Activated naive CD4-positive, alpha-beta T cell (primary cell): Measurements from ENCODE around the gene UCP3.

Experiments
- DNase-seq, 4 experiments: peaks; one replicate each; lab custom pipeline; 2025; lab: John Stamatoyannopoulos, UW

Gene UCP3

DNA sequence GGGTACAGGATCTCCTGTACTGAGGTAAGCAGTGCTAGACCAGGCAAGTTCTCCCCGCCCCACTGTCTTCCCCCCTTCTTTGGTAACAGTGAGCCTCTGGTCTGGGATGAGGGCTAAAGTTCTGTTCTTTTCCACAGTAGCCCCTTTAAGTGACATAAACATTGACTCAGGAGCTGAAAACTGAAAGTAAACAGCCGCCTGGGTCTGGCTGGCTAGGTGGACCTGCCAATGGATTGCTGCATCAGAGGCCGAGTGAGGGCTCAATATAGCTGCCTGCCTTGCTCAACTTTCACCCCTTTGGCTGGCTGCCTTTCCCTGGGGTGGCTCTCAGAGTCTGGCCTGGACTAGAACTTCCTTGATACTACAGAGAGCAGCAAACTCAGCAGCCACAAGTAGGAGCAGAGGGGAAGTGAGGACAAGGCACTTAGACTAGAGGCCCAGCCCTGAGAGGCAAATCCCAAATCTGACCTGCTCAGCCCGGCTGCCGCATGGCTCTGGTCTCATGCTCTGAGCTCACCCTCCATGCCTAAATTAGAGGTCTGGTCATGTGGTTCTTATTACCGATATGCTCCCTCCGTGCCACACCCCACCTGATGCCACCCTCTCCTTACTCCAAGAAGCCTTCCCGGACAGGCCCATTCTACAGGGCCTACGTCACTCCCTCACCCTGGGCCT lies 9.6 kb upstream of the UCP3 start:
- DNase-seq: no peak

DNA sequence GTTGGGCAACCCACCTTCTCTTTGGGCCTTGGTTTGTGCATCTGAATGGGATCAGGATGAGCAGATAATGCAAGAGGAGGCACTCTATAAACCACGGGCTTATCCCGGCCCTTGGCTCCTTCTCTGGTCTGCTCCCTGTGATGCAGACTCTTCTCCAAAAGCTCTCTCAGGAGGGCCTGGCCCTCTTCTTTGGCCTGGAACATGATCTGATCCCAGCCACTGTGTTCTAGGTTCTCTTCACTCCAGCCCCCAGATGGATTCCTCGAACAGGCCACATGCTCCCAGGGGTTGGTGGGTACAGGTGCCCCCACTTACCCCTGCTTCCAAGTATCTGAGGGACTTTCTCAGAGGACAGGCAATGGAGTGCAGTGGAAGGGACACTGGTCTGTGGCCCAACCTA lies 8.7 kb upstream of the UCP3 start:
- no peak for DNase-seq

DNA sequence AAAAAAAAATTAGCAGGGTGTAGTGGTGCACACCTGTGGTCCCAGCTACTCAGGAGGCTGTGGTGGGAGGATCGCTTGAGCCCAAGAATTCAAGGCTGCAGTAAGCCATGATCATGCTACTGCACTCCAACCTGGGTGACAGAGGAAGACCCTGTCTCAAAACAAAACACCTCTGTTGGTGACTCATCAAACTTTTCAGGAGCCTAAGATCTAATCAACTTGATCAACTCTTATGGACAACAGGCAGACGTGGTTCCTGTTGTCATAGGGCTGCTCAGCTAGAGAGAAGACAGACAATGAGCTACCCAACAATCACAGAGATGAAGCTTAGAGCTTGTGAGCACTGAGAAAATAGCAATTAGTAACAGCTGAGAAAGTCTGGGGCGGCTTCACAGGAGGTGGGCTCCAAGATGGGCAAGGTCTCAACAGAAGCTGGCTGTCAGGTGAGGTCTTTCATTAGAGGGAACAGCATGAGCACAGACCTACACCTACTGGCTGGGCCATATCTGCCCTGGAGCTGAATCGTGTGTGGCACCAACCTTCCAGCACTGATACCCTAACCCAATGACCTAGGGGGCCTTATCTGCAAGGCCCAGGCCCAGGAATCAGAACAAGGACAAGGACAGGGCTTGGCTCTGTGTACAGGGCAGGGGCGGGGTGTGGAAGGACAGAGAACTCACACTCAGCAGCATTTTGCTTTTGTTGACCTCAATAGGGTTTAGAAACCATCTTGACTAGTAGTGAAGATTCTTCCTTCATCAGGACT lies 7.2 kb upstream of the UCP3 start:
- no peak for DNase-seq

DNA sequence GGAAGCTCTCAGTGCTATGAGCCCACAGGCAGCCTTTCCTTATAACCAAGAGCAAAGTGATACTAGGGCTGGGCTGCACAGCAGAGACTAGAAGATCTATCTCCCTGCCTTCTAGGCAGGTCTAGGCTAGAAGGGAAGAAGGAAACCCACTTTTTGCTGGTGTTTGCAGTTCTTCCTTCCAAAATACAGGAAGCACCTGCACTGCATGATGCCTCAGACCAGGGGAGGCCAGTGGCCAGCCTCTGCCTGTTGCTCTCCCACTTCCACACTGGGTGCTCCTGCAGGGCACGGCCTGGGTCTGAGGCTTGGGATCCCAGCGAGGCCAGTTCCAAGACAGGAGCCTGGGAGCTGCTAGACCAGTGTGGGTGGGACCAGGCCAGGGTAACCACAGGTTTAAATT lies 6.0 kb upstream of the UCP3 start:
- DNase-seq: no peak

DNA sequence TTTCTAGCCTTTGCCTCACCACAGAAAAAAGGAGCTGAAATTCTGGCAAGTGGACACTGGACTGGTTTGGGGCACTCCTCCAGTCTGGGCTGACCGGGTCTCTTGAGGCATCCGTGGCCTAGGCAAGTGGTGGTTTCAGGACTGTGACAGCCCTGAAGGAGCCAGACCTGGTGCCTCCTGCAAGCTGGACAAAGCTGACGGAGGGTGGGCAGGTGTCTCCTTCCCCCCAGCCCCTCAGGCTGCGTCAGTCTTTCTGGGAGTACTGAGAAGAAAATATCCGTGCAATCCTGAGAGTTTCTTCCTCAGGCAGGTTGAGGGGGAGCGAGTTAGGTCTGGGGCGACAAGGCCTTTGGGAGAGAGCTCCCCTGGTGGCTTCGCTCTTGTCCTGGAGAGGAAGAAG lies 4.3 kb upstream of the UCP3 start:
- DNase-seq: no peak

DNA sequence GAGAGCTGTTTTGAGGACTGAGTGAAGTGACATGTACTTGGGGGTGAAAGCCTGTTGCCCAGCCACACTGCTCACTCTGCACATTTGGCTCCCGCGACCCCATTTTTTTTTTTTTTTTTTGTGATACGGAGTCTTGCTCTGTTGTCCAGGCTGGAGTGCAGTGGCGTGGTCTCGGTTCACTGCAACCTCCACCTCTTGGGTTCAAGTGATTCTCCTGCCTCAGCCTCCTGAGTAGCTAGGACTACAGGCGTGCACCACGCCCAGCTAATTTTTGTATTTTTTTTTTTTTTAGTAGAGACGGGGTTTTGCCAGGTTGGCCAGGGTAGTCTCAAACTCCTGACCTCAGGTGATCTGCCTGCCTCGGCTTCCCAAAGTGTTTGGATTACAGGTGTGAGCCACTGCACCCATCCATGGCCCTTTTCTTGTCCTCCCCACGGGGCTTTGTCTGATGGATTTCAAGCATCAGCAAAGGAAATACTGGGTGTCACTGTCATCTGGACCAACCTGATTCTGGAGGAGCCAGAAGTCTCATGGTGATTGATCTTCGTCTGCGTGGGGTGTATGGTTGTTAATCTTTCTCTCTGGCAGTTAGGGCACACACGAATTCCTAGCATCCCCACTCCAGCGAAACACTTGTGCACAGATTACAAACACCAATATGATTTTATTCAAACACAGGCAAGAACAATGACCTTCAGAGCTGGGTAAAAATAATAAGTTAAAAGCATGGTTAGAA lies 3.4 kb upstream of the UCP3 start:
- no peak for DNase-seq

DNA sequence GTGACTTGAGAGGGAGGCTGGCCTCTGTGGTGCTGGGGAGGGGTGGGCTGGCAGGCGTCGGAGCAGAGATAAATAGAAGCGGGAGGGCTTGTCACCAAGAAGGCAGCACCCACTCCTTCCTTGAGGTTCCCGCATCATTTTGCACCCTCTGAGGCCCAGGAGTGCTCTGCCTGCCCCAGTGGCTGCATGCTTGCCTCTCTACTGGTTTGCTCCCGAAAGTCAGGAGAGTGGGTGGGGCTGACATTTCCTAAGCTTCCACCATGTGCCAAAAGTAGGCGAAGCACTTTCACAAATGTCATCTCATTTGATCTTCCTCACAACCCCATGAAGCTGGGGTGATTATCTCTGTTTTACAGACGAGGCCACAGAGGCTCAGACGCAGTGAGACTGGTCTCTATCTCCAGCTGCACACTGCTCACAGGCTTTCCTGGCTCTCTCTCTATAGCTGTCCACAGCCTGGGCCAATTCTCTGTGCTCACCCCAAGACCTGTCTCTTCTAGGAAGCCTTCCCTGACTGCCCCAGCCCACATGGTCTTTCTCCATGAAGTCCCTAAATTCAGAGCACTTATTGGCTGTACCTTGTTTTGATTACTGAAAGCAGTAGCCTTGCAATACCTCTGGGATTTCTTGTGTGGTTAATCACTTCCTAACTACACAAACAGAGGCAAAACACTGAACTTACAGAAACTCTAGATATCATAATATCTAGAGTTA lies 2.6 kb upstream of the UCP3 start:
- no peak for DNase-seq

DNA sequence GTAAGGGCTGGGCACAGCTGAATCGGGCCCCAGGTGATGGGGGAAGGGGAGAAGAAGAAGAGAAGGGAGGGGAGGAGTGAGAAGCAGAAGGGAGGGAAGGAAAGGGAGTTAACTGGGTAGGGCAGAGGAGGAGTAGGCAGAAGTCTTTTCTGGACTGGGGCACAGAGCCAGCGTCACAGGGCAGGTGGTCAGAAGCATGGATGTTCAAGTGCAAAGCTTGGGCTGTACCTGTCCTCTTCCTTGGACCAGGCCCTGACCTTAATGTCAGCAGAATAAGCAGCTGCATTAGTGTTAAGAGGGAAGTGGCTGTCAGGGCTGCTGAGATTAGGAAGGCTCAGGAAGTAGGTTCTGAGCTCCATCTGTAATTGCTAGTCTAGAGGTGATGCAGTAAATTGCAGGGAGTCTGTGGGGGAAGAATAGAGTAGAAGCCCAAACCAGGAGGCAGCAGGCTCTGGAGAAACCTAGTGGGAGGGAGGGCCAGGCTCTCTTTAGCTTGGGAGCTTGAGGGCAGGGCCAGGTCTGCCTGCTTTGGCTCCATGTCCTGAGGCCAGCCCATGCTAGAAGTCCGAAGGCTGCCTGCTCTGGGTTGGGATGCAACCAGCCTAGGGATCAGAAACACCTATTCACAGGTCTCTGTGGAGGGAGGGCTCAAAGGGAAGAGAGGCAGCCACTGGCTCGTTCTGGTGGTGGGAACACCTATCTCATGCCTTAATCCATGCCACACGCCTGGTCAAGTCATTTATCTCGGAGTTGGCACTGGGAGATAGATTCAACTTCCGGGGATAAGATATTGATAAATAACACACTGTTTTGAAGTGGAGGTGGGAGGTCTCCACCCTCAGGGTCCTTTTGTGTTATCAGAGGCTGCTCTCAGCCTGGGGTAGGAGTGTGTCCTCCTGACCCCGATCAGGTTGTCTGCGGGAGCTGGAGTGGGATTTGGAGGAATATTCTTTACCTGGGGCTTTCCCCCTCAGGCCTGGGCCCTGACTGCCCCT lies 1.7 kb upstream of the UCP3 start:
- DNase-seq: no peak

DNA sequence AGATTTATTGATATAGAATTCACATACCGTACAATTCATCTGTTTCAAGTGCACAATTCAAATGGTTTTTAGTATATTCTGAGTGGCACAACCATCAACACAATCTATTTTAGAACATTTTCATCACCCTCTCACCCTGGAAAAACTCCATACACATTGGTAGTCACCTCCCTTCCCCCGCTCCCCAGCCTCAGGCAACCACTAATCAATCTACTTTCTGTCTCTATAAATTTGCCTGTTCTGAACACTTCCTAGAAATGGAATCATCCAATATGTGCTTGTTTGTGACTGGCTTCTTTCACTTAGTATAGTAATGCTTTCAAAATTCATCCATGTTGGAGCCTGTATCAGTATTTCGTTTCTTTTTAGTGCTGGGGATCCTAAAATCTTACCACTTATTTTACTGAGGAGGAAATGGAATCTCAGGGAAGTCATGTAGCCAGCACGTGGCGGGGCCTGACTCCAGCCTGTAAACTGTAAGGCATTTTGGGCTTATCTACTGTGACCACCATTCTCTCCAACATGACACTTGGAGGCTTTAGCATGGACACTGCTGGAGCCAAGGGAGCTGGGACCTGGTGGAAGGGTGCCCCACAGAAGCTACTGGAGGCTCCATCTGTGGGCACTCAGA lies 905 bp upstream of the UCP3 start:
- no peak for DNase-seq

DNA sequence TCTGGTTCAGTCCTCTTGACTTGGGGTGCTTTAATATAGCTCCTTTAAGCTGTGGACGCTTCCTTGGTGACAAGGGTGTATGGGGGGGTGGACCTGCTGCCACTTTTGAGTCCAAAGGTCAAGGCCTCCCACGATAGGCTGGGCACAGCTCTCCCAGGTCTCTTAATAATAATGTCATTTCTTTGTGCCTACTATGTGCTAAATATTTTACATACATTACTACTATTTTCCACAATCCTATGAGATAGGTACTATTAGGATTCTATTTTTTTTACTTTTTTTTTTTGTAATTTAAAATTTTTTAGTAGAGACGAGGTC lies 304 bp upstream of the UCP3 start:
- DNase-seq: no peak

DNA sequence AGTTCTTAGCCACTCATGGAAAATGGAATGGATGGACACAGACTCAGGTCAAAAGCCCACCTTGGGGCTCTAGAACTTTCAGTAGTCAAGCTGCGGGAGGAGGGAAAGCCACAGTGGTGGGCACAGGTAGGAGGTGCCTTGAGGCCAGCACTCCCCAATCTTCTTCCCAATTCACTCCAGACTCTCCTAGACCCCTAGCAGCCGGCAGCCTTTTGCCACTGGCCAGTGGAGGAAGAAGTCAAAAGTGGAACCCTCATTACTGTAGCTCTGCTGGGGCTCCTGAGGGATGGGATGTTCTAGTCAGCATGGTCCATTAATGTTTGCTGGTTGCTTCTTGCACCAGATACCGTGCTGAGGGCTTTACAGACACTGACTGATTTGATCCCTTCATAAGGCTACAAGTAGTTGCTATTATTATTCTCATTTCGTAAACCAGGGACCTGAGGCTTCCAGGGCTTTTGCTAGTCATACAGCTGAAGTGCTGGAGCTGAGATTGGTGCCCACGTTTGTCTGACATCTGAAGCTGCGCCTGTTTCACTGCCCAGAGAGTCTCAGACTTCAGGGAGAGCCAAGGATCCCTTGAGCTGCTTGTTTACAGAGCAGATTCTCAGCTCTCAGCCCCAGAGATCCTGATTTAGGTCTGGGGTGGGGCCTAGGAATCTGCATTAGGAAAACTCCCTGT lies 1.1 kb downstream of the UCP3 start:
- DNase-seq: no peak

DNA sequence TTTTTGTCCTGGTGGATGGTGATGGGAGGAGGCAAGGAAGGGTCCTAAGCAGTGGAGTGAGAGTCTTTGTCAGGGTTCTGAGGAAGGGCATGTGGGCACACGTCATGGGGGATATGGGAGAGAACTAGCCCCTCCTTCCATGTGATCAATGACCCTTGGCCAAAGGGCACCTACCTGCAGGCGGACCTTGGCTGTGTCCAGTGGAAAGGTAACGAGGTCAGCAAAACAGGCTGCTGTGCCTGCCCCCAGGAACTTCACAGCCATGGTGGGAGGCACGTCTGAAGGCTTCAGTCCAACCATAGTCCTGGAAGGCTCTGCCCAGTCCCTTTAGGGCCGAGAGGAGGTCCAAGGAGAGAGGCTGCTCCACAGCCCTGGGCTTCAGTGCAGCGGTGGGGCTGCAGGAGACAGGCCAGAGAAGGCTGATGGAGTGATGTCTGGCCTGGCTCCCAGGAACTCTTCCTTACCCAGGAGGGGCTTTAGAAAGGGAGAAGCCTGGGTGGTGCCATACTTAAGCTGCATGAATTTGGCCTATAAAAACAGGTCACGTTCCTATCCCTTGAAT lies 2.1 kb downstream of the UCP3 start:
- no peak for DNase-seq

DNA sequence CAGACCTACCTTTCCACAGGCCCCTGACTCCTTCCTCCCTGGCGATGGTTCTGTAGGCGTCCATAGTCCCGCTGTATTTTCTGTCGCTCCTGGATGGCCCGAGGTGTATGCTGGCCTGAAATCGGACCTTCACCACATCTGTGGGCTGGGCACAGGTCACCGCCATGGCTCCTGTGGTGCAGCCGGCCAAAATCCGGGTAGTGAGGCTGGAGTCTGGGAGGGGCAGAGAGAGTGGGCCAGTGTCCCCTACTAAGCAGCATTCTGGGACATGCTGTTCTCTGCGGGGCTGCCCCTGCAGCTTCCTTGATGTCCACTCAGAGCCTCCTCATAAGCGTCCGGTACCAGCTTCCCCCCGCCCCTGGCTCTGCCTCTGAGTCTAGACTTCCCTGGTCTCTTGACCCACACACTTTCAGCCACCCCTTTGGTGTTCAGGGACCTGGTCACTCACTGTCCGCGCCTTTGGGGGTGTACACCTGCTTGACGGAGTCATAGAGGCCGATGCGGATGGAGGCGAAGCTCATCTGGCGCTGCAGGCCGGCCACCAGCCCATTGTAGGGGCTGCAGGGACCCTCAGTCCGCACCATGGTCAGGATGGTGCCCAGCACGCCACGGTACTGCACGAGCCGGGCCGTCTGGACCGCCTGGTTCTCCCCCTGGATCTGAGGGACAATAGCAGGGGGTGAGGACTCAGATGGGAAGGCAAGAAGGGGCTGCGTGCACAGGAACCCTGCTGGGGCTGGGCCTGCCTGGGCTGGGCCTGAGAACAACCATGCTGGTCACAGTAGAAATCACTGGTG lies 3.0 kb downstream of the UCP3 start:
- DNase-seq: no peak

DNA sequence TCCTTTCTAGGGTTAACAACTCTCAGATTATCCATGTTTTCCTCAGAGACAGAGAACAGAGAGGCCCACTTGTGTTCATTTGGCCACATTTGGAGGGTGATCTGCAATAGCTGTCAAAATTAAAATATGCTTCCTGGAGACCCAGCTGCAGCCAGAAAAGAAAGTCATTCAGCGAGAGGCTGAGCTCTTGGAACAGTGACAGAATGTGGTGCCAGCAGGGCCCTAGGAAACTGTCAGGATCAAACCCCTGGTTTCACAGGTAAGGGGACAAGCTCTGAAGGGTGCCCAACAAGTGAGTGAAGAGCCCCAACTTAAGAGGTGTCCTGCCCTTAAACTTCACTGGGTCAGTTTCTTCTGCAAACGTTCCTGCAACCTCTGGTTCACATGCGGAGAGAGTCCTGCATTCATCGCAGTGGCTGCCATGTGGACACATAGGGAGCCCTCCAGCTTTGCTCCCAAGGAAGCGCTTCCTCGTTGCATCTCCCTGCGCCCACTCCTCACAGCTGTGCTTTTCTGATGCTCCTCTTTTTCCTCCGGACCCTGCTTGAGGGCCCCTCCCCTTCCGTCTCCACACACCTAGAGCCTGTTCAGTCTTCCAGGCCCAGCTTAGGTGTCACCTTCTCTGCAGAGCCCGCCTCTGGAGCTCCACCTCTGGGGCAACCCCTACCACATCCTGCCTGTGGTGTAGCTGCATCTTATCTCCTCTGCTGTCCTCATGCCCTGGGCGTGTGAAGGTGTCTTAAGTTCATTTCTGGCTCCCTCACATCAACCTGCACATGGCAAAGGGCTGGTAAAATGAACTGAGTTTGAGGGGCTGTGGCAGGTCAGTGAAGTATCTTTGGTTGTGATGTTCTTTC lies 3.9 kb downstream of the UCP3 start:
- peak in 3 of 4 experiments; percentile 36 to 75 (median 68) for DNase-seq

DNA sequence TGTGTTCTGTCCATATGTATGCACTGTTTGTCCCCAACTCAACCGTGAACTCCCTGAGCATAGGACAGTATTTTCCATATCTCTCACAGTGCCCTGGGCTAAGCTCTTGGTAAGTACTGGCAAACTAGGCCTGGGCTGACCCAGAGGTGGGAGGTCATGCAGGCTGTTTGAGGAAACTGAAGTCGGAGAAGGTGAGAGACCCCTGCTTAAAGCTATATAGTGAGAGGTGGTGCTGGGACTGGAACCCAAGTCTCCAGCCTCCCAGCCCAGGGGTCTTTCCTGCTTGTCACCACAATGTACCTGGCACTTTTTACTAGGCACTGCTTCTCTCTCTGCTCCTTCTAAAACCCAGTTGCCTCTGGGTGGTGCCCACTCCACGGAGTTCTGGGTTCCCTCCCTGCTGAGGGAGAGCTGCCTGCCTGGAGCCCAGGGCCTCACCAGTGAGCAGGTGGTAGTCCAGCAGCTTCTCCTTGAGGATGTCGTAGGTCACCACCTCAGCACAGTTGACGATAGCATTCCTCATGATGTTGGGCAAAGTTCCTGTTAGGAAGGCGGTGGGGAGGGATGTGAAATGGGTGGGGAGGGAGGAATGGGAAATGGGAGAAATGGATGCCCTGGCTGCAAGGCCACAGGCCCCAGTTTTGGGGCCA lies 4.7 kb downstream of the UCP3 start:
- no peak for DNase-seq

DNA sequence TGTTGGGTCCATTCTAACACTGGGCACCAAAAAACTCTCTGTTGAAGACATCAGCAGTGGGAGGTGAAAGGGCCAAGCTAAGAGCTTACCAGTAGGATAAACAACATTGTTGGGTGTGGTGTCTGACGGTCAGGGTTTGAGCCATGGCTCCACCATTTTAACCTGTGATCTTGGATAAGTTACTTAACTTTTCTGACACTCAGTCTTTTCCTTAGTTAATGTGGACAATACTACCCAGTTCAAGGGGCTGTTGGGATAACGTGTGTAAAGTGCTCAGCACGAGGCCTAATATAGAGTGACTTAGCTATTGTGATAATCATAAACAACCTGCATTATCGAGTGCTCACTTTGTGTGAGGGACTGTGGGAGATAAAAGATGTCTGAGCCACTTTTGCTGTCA lies 6.1 kb downstream of the UCP3 start:
- DNase-seq: no peak

DNA sequence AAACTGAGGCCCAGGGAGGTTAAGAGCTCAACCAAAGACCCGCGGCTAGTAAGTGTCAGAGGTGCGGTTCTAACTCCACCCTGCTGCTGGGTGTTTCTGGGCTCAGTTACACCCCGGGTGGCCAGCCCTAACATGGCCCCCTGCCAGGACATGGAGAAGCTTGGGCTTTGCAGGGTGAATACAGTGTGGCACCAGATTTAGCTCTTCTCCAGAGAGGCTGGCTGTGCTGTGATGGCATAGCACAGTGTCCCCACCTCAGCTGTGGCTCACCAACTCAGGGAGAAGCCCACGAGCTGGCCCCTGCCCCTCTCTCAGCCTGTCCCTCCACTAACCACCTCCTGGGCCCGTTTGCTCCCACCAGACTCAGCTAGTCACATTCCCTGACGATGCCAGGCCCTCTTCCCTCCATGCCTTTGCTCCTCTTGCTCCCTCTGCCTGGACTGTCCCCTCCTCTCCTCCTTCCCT lies 7.0 kb downstream of the UCP3 start:
- no peak for DNase-seq
